OCI-LY1 (cell line): ENCODE results near the gene S100A10.

Experiments used
- H2AFZ ChIP-seq: fragments of 200-600 bp; sonication (generic), shearing (Covaris generic); 2 replicates; pipeline ENCODE4 v1.6.0; 2014; ENCODE audit warnings: antibody characterized with exemption, mild to moderate bottlenecking, low read length
- H3F3A ChIP-seq: fragments of 200-600 bp; sonication (generic), shearing (Covaris generic); 2 replicates; pipeline ENCODE4 v1.6.0; 2014; ENCODE audit warnings: mild to moderate bottlenecking, antibody characterized with exemption, low read length, moderate library complexity; ENCODE audit not compliant: insufficient read depth
- H3K27ac ChIP-seq: fragments of 200-600 bp; sonication (generic); 2 replicates; pipeline ENCODE4 v1.5.1; 2014; ENCODE audit warnings: low read length, mixed run types, mild to moderate bottlenecking, low read depth; ENCODE audit not compliant: poor library complexity, severe bottlenecking
- H3K27me3 ChIP-seq: fragments of 200-600 bp; sonication (generic); 2 replicates; pipeline ENCODE4 v1.6.0; 2014; ENCODE audit warnings: antibody characterized with exemption, mild to moderate bottlenecking, low read length, moderate library complexity; ENCODE audit not compliant: insufficient read depth
- H3K36me3 ChIP-seq: fragments of 200-600 bp; sonication (generic); 2 replicates; pipeline ENCODE4 v1.6.1; 2014; ENCODE audit warnings: mild to moderate bottlenecking, antibody characterized with exemption, low read length, moderate library complexity, mixed read lengths; ENCODE audit not compliant: insufficient read depth
- H3K4me1 ChIP-seq: fragments of 200-600 bp; sonication (generic); 2 replicates; pipeline ENCODE4 v1.5.1; 2014; ENCODE audit warnings: mild to moderate bottlenecking, low read length, moderate library complexity; ENCODE audit not compliant: insufficient read depth, severe bottlenecking
- H3K4me2 ChIP-seq: fragments of 200-600 bp; sonication (generic), shearing (Covaris generic); 2 replicates; pipeline ENCODE4 v1.6.1; 2014; ENCODE audit warnings: low read length
- H3K4me3 ChIP-seq: fragments of 200-600 bp; sonication (generic); 2 replicates; pipeline ENCODE4 v1.5.1; 2014; ENCODE audit warnings: low read length, low read depth, mild to moderate bottlenecking, mixed read lengths; ENCODE audit not compliant: poor library complexity, severe bottlenecking
- H3K79me2 ChIP-seq: fragments of 200-600 bp; shearing (Covaris generic); 2 replicates; pipeline ENCODE4 v1.6.1; 2016; ENCODE audit warnings: mixed run types, low read length, mixed read lengths; ENCODE audit not compliant: insufficient read depth
- H3K9ac ChIP-seq: fragments of 200-600 bp; sonication (generic), shearing (Covaris generic); 2 replicates; pipeline ENCODE4 v1.6.1; 2014; ENCODE audit warnings: mild to moderate bottlenecking, low read length, mixed read lengths
- H3K9me2 ChIP-seq: fragments of 200-600 bp; sonication (generic), shearing (Covaris generic); 2 replicates; pipeline ENCODE4 v1.6.1; 2014; ENCODE audit warnings: low read depth, mild to moderate bottlenecking, low read length, mixed read lengths
- H3K9me3 ChIP-seq: fragments of 200-600 bp; shearing (Covaris generic); 2 replicates; pipeline ENCODE4 v1.6.1; 2014; ENCODE audit warnings: low read length, mixed read lengths
- H4K20me1 ChIP-seq: fragments of 200-600 bp; sonication (generic), shearing (Covaris generic); 2 replicates; pipeline ENCODE4 v1.6.0; 2016; ENCODE audit warnings: mild to moderate bottlenecking, low read length; ENCODE audit not compliant: insufficient read depth
- CTCF ChIP-seq: fragments of 200-600 bp; sonication (generic), shearing (Covaris generic); IDR thresholded peaks from 2 replicates; pipeline ENCODE4 v1.5.1; 2017; ENCODE audit warnings: mild to moderate bottlenecking, antibody characterized with exemption, low read length, moderate library complexity, mixed read lengths
- EZH2 ChIP-seq: fragments of 200-600 bp; sonication (generic), shearing (Covaris generic); IDR thresholded peaks from 2 replicates; pipeline ENCODE4 v1.8.0; 2017; ENCODE audit warnings: borderline replicate concordance, mixed run types, mild to moderate bottlenecking, antibody characterized with exemption, low read length, moderate library complexity, mixed read lengths

S100A10 gene

GRCh38 chr1:151985768-151986167 is 7.9 kb downstream of the S100A10 start:
- TF ChIP-seq EZH2 (no peak), CTCF (no peak)
- Histone ChIP-seq H4K20me1 (no peaks in the 10 kb centered on the region), H3K27me3 (peaks cover 4% of the 10 kb centered on the region; the same call in 1 of the 2 replicates), H3K27ac (no peak overlapping the region), H3K36me3 (no peaks in the 10 kb centered on the region), H3F3A (no peaks in the 10 kb centered on the region), H3K79me2 (no peaks in the 10 kb centered on the region), H2AFZ (no peak overlapping the region), H3K9me2 (no peaks in the 10 kb centered on the region), H3K4me2 (no peak overlapping the region), H3K9ac (no peak overlapping the region), H3K4me3 (no peak overlapping the region), H3K9me3 (no peaks in the 10 kb centered on the region), H3K4me1 (no peaks in the 10 kb centered on the region)

GRCh38 chr1:151985270-151985669 is 8.4 kb downstream of the S100A10 start:
- H3K9ac ChIP-seq: no peak overlapping the region
- no peak overlapping the region for H3K27ac ChIP-seq
- no peaks in the 10 kb centered on the region for H3K4me1 ChIP-seq
- H3K9me3 ChIP-seq: no peaks in the 10 kb centered on the region
- H3K4me3 ChIP-seq: no peak overlapping the region
- TF ChIP-seq CTCF (no peak), EZH2 (no peak)
- no peaks in the 10 kb centered on the region for H3K79me2 ChIP-seq
- H3F3A ChIP-seq: no peaks in the 10 kb centered on the region
- no peaks in the 10 kb centered on the region for H4K20me1 ChIP-seq
- H2AFZ ChIP-seq: no peak overlapping the region
- H3K4me2 ChIP-seq: no peak overlapping the region
- no peaks in the 10 kb centered on the region for H3K9me2 ChIP-seq
- H3K36me3 ChIP-seq: no peaks in the 10 kb centered on the region
- peaks cover 6% of the 10 kb centered on the region; the same call in 1 of the 2 replicates for H3K27me3 ChIP-seq

- no peak overlapping the region for H3K4me2 ChIP-seq
- no peaks in the 10 kb centered on the region for H3K4me1 ChIP-seq
These were observed 9.2 kb downstream of the S100A10 start for GRCh38 chr1:151984313-151984956.

More at GRCh38 chr1:151984313-151984956, 9.2 kb downstream of the S100A10 start:
- H3K27me3 ChIP-seq: peaks cover 6% of the 10 kb centered on the region; the same call in 1 of the 2 replicates
- H3F3A ChIP-seq: no peaks in the 10 kb centered on the region
- H3K36me3 ChIP-seq: no peaks in the 10 kb centered on the region
- no peaks in the 10 kb centered on the region for H3K79me2 ChIP-seq
- no peaks in the 10 kb centered on the region for H3K9me2 ChIP-seq
- no peaks in the 10 kb centered on the region for H4K20me1 ChIP-seq
- H3K27ac ChIP-seq: no peak overlapping the region
- TF ChIP-seq CTCF: no peak
- TF ChIP-seq EZH2: no peak
- no peak overlapping the region for H3K4me3 ChIP-seq
- H3K9me3 ChIP-seq: no peaks in the 10 kb centered on the region
- H2AFZ ChIP-seq: no peak overlapping the region
- no peak overlapping the region for H3K9ac ChIP-seq
